Naive thymus-derived CD4-positive, alpha-beta T cell (primary cell): ENCODE data around the gene CCL1. TPM values are rescaled to one million over a fixed set of nuclear protein-coding genes. Genes with fewer than 3 reads are reported as not detected.

Source experiments
- ATAC-seq: fragments of 150-1000 bp; cut with Tn5 transposase; 2 replicates; pipeline ENCODE4 v1.10.0; 2021; ENCODE audit warnings: mild to moderate bottlenecking, moderate library complexity
- CTCF ChIA-PET: fragments of 350-600 bp; sonication (Branson Sonifier 250); formaldehyde crosslinking; loops from one replicate; lab custom pipeline; 2021; ENCODE audit warnings: antibody characterized with exemption; lab: Charles Lee
- POLR2A ChIA-PET: fragments of 350-600 bp; sonication (Branson Sonifier 250); formaldehyde crosslinking; loops from one replicate; lab custom pipeline; 2021; ENCODE audit warnings: antibody characterized with exemption, inconsistent platforms; lab: Charles Lee
- DNase-seq, 9 donors: peaks; one replicate each; pipeline versions ENCODE4 v3.0.0 to v3.0.0-alpha.2; 2020 to 2022; ENCODE audit warnings: mixed read lengths in 1 of 9
- H3K27ac ChIP-seq: one replicate; pipeline ENCODE4 v1.7.0; 2013; ENCODE audit warnings: mild to moderate bottlenecking, low read depth, low read length, moderate library complexity
- H3K27me3 ChIP-seq, 2 donors: one replicate each; pipeline ENCODE4 v1.7.0; 2013; ENCODE audit warnings: low read length in 2 of 2, mild to moderate bottlenecking in 2 of 2, moderate library complexity in 2 of 2; ENCODE audit not compliant: control insufficient read depth in 2 of 2, insufficient read depth in 2 of 2
- H3K36me3 ChIP-seq, 3 experiments: 1 replicate in 2 of 3; 2 replicates in 1 of 3; pipeline ENCODE4 v1.7.0; 2013; ENCODE audit warnings: low read length in 3 of 3, mild to moderate bottlenecking in 3 of 3, moderate library complexity in 1 of 3; ENCODE audit not compliant: insufficient read depth in 3 of 3, control insufficient read depth in 2 of 3
- H3K4me1 ChIP-seq, 2 donors: one replicate each; pipeline ENCODE4 v1.7.0; 2013; ENCODE audit warnings: low read length in 2 of 2, mild to moderate bottlenecking in 2 of 2, moderate library complexity in 1 of 2; ENCODE audit not compliant: control insufficient read depth in 2 of 2, insufficient read depth in 2 of 2
- H3K4me3 ChIP-seq: 2 replicates; pipeline ENCODE4 v1.7.0; 2013; ENCODE audit warnings: mild to moderate bottlenecking, low read length
- H3K9me3 ChIP-seq, 3 experiments: 1 replicate in 2 of 3; 2 replicates in 1 of 3; pipeline ENCODE4 v1.7.0; 2013; ENCODE audit warnings: low read length in 3 of 3; ENCODE audit not compliant: control insufficient read depth in 2 of 3
- H3K27ac Mint-ChIP-seq, 9 donors: one replicate each; pipeline ENCODE4 v1.8.0; 2020 to 2022; ENCODE audit warnings: mixed read lengths in 9 of 9, mild to moderate bottlenecking in 8 of 9, moderate library complexity in 5 of 9, inconsistent platforms in 2 of 9
- H3K27me3 Mint-ChIP-seq, 5 donors: one replicate each; pipeline ENCODE4 v1.8.0; 2021 to 2022; ENCODE audit warnings: mixed read lengths in 5 of 5, mild to moderate bottlenecking in 1 of 5
- H3K36me3 Mint-ChIP-seq, 5 donors: one replicate each; pipeline ENCODE4 v1.8.0; 2020 to 2022; ENCODE audit warnings: mixed read lengths in 5 of 5, mild to moderate bottlenecking in 3 of 5, inconsistent platforms in 1 of 5
- H3K4me1 Mint-ChIP-seq, 7 donors: one replicate each; pipeline ENCODE4 v1.8.0; 2020 to 2022; ENCODE audit warnings: mixed read lengths in 7 of 7, mild to moderate bottlenecking in 3 of 7, inconsistent platforms in 1 of 7
- H3K4me3 Mint-ChIP-seq, 10 donors: one replicate each; pipeline ENCODE4 v1.8.0; 2020 to 2022; ENCODE audit warnings: mild to moderate bottlenecking in 10 of 10, mixed read lengths in 10 of 10, moderate library complexity in 6 of 10, inconsistent platforms in 2 of 10
- H3K9me3 Mint-ChIP-seq, 11 donors: one replicate each; pipeline ENCODE4 v1.8.0; 2020 to 2022; ENCODE audit warnings: mixed read lengths in 11 of 11, mild to moderate bottlenecking in 4 of 11, inconsistent platforms in 1 of 11, moderate library complexity in 1 of 11
- intact Hi-C, 2 donors: fragments of 100-400 bp; cut with micrococcal nuclease; formaldehyde crosslinking; loops; one replicate each; pipeline ENCODE4 v1.15.1; 2023
- polyA plus RNA-seq, 2 donors: library from polyadenylated mRNA; unstranded; fragments of 300-500 nt; fragmentation: Illumina TruSeq; gene quantifications; one replicate each; pipeline ENCODE4 v1.2.3, GENCODE V29; 2021
- total RNA-seq, 6 experiments: library from RNA in 5 of 6; stranded (reverse) in 5 of 6; gene quantifications; 1 replicate in 5 of 6; 2 replicates in 1 of 6; pipeline ENCODE4 v1.2.3 and lab custom pipeline; 2021 to 2026

Gene CCL1
- total and polyA plus RNA-seq, 7 experiments from 2014 or later = 17.4 TPM; not detected in 6

- Mint-ChIP-seq H3K27ac (no peak overlapping the region), H3K27me3 (peaks cover 16 to 41% (median 30%) of the 10 kb centered on the region in 5 donors), H3K9me3 (no peaks in the 10 kb centered on the region), H3K4me3 (no peak overlapping the region), H3K4me1 (peaks cover 0 to 7% (median 0%) of the 10 kb centered on the region in 7 donors), H3K36me3 (no peaks in the 10 kb centered on the region)
- DNase-seq (no peak), ATAC-seq (no peak)
- H3K4me3 ChIP-seq = no peak overlapping the region
- H3K27me3 ChIP-seq = no peaks in the 10 kb centered on the region
- no peaks in the 10 kb centered on the region for H3K9me3 ChIP-seq
- intact Hi-C loops = no loop called here
- no peak overlapping the region for H3K27ac ChIP-seq
- no peaks in the 10 kb centered on the region for H3K4me1 ChIP-seq
- no peaks in the 10 kb centered on the region for H3K36me3 ChIP-seq
- ChIA-PET POLR2A (no interaction called here), CTCF (no interaction called here)
These were observed 49.9 kb downstream of the CCL1 start for GRCh38 chr17:34313164-34313563.

- CTCF ChIA-PET = no interaction called here
- H3K4me1 Mint-ChIP-seq = peaks cover 0 to 18% (median 0%) of the 10 kb centered on the region in 7 donors
- H3K27ac Mint-ChIP-seq = no peak overlapping the region
- Histone ChIP-seq H3K9me3 (no peaks in the 10 kb centered on the region), H3K4me1 (no peaks in the 10 kb centered on the region), H3K4me3 (no peak overlapping the region), H3K36me3 (no peaks in the 10 kb centered on the region), H3K27me3 (no peaks in the 10 kb centered on the region), H3K27ac (no peak overlapping the region)
- POLR2A ChIA-PET = no interaction called here
- DNase-seq (no peak), ATAC-seq (no peak)
- H3K4me3 Mint-ChIP-seq = no peak overlapping the region
- no peaks in the 10 kb centered on the region for H3K9me3 Mint-ChIP-seq
- intact Hi-C loops = no loop called here
- H3K36me3 Mint-ChIP-seq = no peaks in the 10 kb centered on the region
- H3K27me3 Mint-ChIP-seq = peaks cover 23 to 39% (median 29%) of the 10 kb centered on the region in 5 donors
These were observed 51.0 kb downstream of the CCL1 start for GRCh38 chr17:34312080-34312479.

GRCh38 chr17:34311291-34311690 is 51.7 kb downstream of the CCL1 start:
- Mint-ChIP-seq H3K9me3 (no peaks in the 10 kb centered on the region), H3K36me3 (no peaks in the 10 kb centered on the region), H3K27me3 (peaks cover 22 to 40% (median 24%) of the 10 kb centered on the region in 5 donors), H3K4me3 (no peak overlapping the region), H3K4me1 (peaks cover 0 to 24% (median 0%) of the 10 kb centered on the region in 7 donors), H3K27ac (no peak overlapping the region)
- Histone ChIP-seq H3K4me1 (no peaks in the 10 kb centered on the region), H3K9me3 (no peaks in the 10 kb centered on the region), H3K27me3 (no peaks in the 10 kb centered on the region), H3K36me3 (no peaks in the 10 kb centered on the region), H3K4me3 (no peak overlapping the region), H3K27ac (no peak overlapping the region)
- intact Hi-C loops = no loop called here
- DNase-seq (no peak), ATAC-seq (no peak)
- POLR2A ChIA-PET = no interaction called here
- CTCF ChIA-PET = no interaction called here

Other genes with a start within 250 kb of the CCL1 start
- 10 to 100 TPM in 2 of 5 experiments, under 1 TPM in 1, not detected in 2; 0.31 to 13.6 (median 10.4) TPM for gene CCL2, start 107.9 kb downstream of the CCL1 start, total RNA-seq
- not detected for gene CCL2, start 107.9 kb downstream of the CCL1 start, polyA plus RNA-seq
- gene CCL7, start 93.0 kb downstream of the CCL1 start, total RNA-seq = not detected
- not detected for gene CCL7, start 93.0 kb downstream of the CCL1 start, polyA plus RNA-seq
- not detected for gene CCL11, start 77.5 kb downstream of the CCL1 start, total RNA-seq
- not detected for gene CCL11, start 77.5 kb downstream of the CCL1 start, polyA plus RNA-seq
- gene CCL8, start 43.8 kb downstream of the CCL1 start, total RNA-seq = not detected
- not detected for gene CCL8, start 43.8 kb downstream of the CCL1 start, polyA plus RNA-seq
- gene CCL13, start 6.8 kb downstream of the CCL1 start, total RNA-seq = not detected
- gene CCL13, start 6.8 kb downstream of the CCL1 start, polyA plus RNA-seq = not detected
- gene TMEM132E, start 216.3 kb upstream of the CCL1 start, total RNA-seq = under 1 TPM in 4 of 5 experiments, not detected in 1; 0.10 to 0.89 (median 0.40) TPM
- gene TMEM132E, start 216.3 kb upstream of the CCL1 start, polyA plus RNA-seq = under 1 TPM; 0.28 to 0.41 TPM